HCT116 (cell line): ENCODE results near the gene TTF2. TPM values are rescaled to one million over a fixed set of nuclear protein-coding genes. Genes with fewer than 3 reads are reported as not detected.

Experiments used
- ATAC-seq: fragments of 200-7000 bp; cut with Tn5 transposase; 2 replicates; pipeline ENCODE4 v1.9.1; 2020; ENCODE audit warnings: mild to moderate bottlenecking, moderate library complexity
- BruUV-seq: library from RNA; stranded (reverse); fragments of 400-500 nt; replicated peaks from 2 replicates; lab custom pipeline; 2021; lab: Mats Ljungman, UMichigan
- CTCF ChIA-PET: fragments of 300-600 bp; sonication (Branson Sonifier 250); formaldehyde crosslinking; loops from one replicate; lab custom pipeline; 2021; ENCODE audit warnings: antibody characterized with exemption; lab: Charles Lee
- POLR2A ChIA-PET: fragments of 300-600, 350-600 bp; sonication (Branson Sonifier 250); formaldehyde crosslinking; loops from one replicate; lab custom pipeline; 2021; ENCODE audit warnings: antibody characterized with exemption; lab: Charles Lee
- RAD21 ChIA-PET, 2 experiments: fragments of 300-600 bp; sonication (Branson Sonifier 250); formaldehyde crosslinking; loops; one replicate each; lab custom pipeline; 2023; ENCODE audit warnings: low total read pairs in 2 of 2; ENCODE audit not compliant: uncharacterized antibody in 2 of 2, unreplicated experiment in 2 of 2, low non-redundant PET in 1 of 2; lab: Charles Lee
- DNase-seq: peaks from one replicate; pipeline ENCODE4 v3.0.0-alpha.2; 2010; ENCODE audit warnings: low read depth, low spot score
- H2AFZ ChIP-seq: fragments of 200-600 bp; shearing (Covaris generic), sonication (generic); 2 replicates; pipeline ENCODE4 v1.6.1; 2017; ENCODE audit warnings: low read depth, mixed run types, mixed read lengths, antibody characterized with exemption, low read length; ENCODE audit not compliant: poor library complexity, severe bottlenecking
- H3K27ac ChIP-seq: 2 replicates; pipeline ENCODE4 v1.5.1; 2012; ENCODE audit warnings: low read depth, low read length
- H3K27me3 ChIP-seq: fragments of 200-600 bp; sonication (generic); 2 replicates; pipeline ENCODE4 v1.6.1; 2016; ENCODE audit warnings: mixed run types, low read length, mixed read lengths; ENCODE audit not compliant: insufficient read depth
- H3K36me3 ChIP-seq, 2 experiments: fragments of 200-500 bp in 1 of 2; fragments of 200-600 bp in 1 of 2; sonication (Bioruptor generic) in 1 of 2; sonication (generic) in 1 of 2; 2 replicates each; pipeline versions ENCODE4 v1.5.1 to v1.6.1; 2014 to 2016; ENCODE audit warnings: low read length in 2 of 2, inconsistent platforms in 1 of 2, mixed read lengths in 1 of 2, mixed run types in 1 of 2; ENCODE audit not compliant: insufficient read depth in 2 of 2, control insufficient read depth in 1 of 2
- H3K4me1 ChIP-seq, 2 experiments: fragments of 200-600 bp in 1 of 2; sonication (generic) in 1 of 2; 2 replicates each; pipeline versions ENCODE4 v1.5.1 to v1.6.1; 2012 to 2017; ENCODE audit warnings: low read length in 2 of 2, inconsistent platforms in 1 of 2, mild to moderate bottlenecking in 1 of 2, mixed read lengths in 1 of 2, mixed run types in 1 of 2, moderate library complexity in 1 of 2; ENCODE audit not compliant: insufficient read depth in 2 of 2, control insufficient read depth in 1 of 2
- H3K4me2 ChIP-seq: fragments of 200-600 bp; sonication (generic); 2 replicates; pipeline ENCODE4 v1.6.1; 2017; ENCODE audit warnings: mixed run types, low read length, mixed read lengths
- H3K4me3 ChIP-seq, 2 experiments: fragments of 200-600 bp in 1 of 2; sonication (generic) in 1 of 2; replicated peaks in 1 of 2; 2 replicates each; pipeline ENCODE4 v1.5.1; 2011 to 2016; ENCODE audit warnings: low read length in 2 of 2, control low read depth in 1 of 2, low read depth in 1 of 2, mild to moderate bottlenecking in 1 of 2, mixed read lengths in 1 of 2, mixed run types in 1 of 2
- H3K79me2 ChIP-seq: fragments of 200-600 bp; sonication (generic); 2 replicates; pipeline ENCODE4 v1.6.1; 2017; ENCODE audit warnings: mild to moderate bottlenecking, mixed run types, low read length, moderate library complexity, mixed read lengths; ENCODE audit not compliant: insufficient read depth
- H3K9ac ChIP-seq: fragments of 200-600 bp; sonication (generic); 2 replicates; pipeline ENCODE4 v1.6.1; 2016; ENCODE audit warnings: low read length, mixed read lengths
- H3K9me2 ChIP-seq: fragments of 200-600 bp; sonication (generic), shearing (Covaris generic); 2 replicates; pipeline ENCODE4 v1.6.1; 2017; ENCODE audit warnings: mixed run types, mild to moderate bottlenecking, moderate library complexity; ENCODE audit not compliant: insufficient read depth
- H3K9me3 ChIP-seq, 2 experiments: fragments of 200-500 bp in 1 of 2; fragments of 200-600 bp in 1 of 2; sonication (Bioruptor generic) in 1 of 2; sonication (generic) in 1 of 2; 2 replicates each; pipeline ENCODE4 v1.6.1; 2014 to 2017; ENCODE audit warnings: low read length in 2 of 2, mixed read lengths in 2 of 2, inconsistent platforms in 1 of 2, low read depth in 1 of 2, mild to moderate bottlenecking in 1 of 2, mixed run types in 1 of 2, moderate library complexity in 1 of 2; ENCODE audit not compliant: control insufficient read depth in 1 of 2, insufficient read depth in 1 of 2
- H4K20me1 ChIP-seq: fragments of 200-600 bp; sonication (generic), shearing (Covaris generic); 2 replicates; pipeline ENCODE4 v1.6.1; 2017; ENCODE audit warnings: mixed run types, mild to moderate bottlenecking, moderate library complexity; ENCODE audit not compliant: insufficient read depth
- ATF3 ChIP-seq: IDR thresholded peaks from 2 replicates; pipeline ENCODE4 v1.6.1; 2012
- CBX3 ChIP-seq: IDR thresholded peaks from 2 replicates; pipeline ENCODE4 v1.6.1; 2012; ENCODE audit warnings: low read depth
- CEBPB ChIP-seq: IDR thresholded peaks from 2 replicates; pipeline ENCODE4 v1.6.1; 2012; ENCODE audit warnings: low read depth
- EGR1 ChIP-seq: IDR thresholded peaks from 2 replicates; pipeline ENCODE4 v1.6.1; 2012; ENCODE audit warnings: low read depth
- ELF1 ChIP-seq: IDR thresholded peaks from 2 replicates; pipeline ENCODE4 v1.6.1; 2012; ENCODE audit warnings: low read depth, borderline replicate concordance
- EZH2 ChIP-seq: fragments of 200-600 bp; sonication (generic); IDR thresholded peaks from 2 replicates; pipeline ENCODE4 v1.6.1; 2017; ENCODE audit warnings: antibody characterized with exemption, mixed run types
- JUND ChIP-seq: IDR thresholded peaks from 2 replicates; pipeline ENCODE4 v1.6.1; 2012
- POLR2A ChIP-seq: IDR thresholded peaks from 2 replicates; pipeline ENCODE4 v1.7.0; 2011; ENCODE audit warnings: borderline replicate concordance; ENCODE audit not compliant: insufficient read depth, insufficient read length; ENCODE audit errors: extremely low read depth
- POLR2AphosphoS5 ChIP-seq: IDR thresholded peaks from 2 replicates; pipeline ENCODE4 v1.6.1; 2011; ENCODE audit warnings: mild to moderate bottlenecking, low read depth, low read length, moderate library complexity
- RAD21 ChIP-seq: IDR thresholded peaks from 2 replicates; pipeline ENCODE4 v1.6.1; 2012; ENCODE audit warnings: low read depth, mild to moderate bottlenecking
- REST ChIP-seq: IDR thresholded peaks from 2 replicates; pipeline ENCODE4 v1.6.1; 2012; ENCODE audit warnings: low read depth
- SIN3A ChIP-seq: IDR thresholded peaks from 2 replicates; pipeline ENCODE4 v1.6.1; 2012; ENCODE audit warnings: low read depth
- SP1 ChIP-seq: IDR thresholded peaks from 2 replicates; pipeline ENCODE4 v1.6.1; 2012; ENCODE audit warnings: low read depth
- SRF ChIP-seq: IDR thresholded peaks from 2 replicates; pipeline ENCODE4 v1.6.1; 2012; ENCODE audit warnings: low read depth
- TCF7L2 ChIP-seq: IDR thresholded peaks from 2 replicates; pipeline ENCODE4 v1.7.0; 2011; ENCODE audit warnings: borderline replicate concordance, inconsistent platforms; ENCODE audit not compliant: insufficient read depth, insufficient read length; ENCODE audit errors: extremely low read depth
- ZFX ChIP-seq: fragments of 450-650 bp; IDR thresholded peaks from 2 replicates; pipeline ENCODE4 v1.6.1; 2017
- intact Hi-C: fragments of 100-400 bp; cut with micrococcal nuclease; formaldehyde crosslinking; loops from 2 replicates; pipeline ENCODE4 v1.10.0; 2022
- total RNA-seq: library from RNA; stranded (reverse); gene quantifications from one replicate; pipeline ENCODE4 v1.2.1, GENCODE V29; 2021; ENCODE audit not compliant: unreplicated experiment

TTF2 gene
- total RNA-seq, 1 experiment from 2014 or later = 60.3 TPM

- H3K9ac ChIP-seq = no peak overlapping the region
- H3K4me3 ChIP-seq = no peak overlapping the region
- no peak for DNase-seq
- no peak for TF ChIP-seq ATF3
- no peak for TF ChIP-seq SRF
- no peak for TF ChIP-seq RAD21
- no peak for TF ChIP-seq SP1
- no peak for TF ChIP-seq ELF1
- TF ChIP-seq REST = no peak
- no peak for TF ChIP-seq EGR1
- TF ChIP-seq TCF7L2 = no peak
- no peak for TF ChIP-seq POLR2A
- no peak for TF ChIP-seq CEBPB
- TF ChIP-seq ZFX = no peak
- TF ChIP-seq POLR2AphosphoS5 = no peak
- TF ChIP-seq SIN3A = no peak
- TF ChIP-seq CBX3 = no peak
- TF ChIP-seq EZH2 = no peak
- TF ChIP-seq JUND = no peak
- TF ChIP-seq, all 23 proteins: peak for 0
- no peak overlapping the region for H2AFZ ChIP-seq
- H3K79me2 ChIP-seq = no peaks in the 10 kb centered on the region
- POLR2A ChIA-PET = no interaction called here
- no peak overlapping the region for H3K27ac ChIP-seq
- RAD21 ChIA-PET = no interaction called here
- no peaks in the 10 kb centered on the region for H3K27me3 ChIP-seq
- 0 out of 4 replicates have a peak, but pooled peaks cover 0 to 2% of the 10 kb centered on the region in 2 experiments for H3K36me3 ChIP-seq
- CTCF ChIA-PET = no interaction called here
- no peaks in the 10 kb centered on the region for H3K9me2 ChIP-seq
- BruUV-seq = no TSS peak
- intact Hi-C loops = no loop called here
- H4K20me1 ChIP-seq = no peaks in the 10 kb centered on the region
- no peak overlapping the region for H3K4me2 ChIP-seq
- peaks cover 0 to 8% of the 10 kb centered on the region in 2 experiments; a peak in 1 of 4 replicates for H3K4me1 ChIP-seq
- no peak for ATAC-seq
- H3K9me3 ChIP-seq = no peaks in the 10 kb centered on the region
These were observed 56.6 kb downstream of the TTF2 start for GRCh38 chr1:117116784-117117130.
